HG03432 (cell line): ENCODE data around the gene MEIOSIN.
"Not testable (repeated sequence)": the region's sequence is repeated elsewhere in the genome, so short reads cannot be mapped to it uniquely, and the experiment has no call there.

Experiments used
- ATAC-seq: cut with Tn5 transposase; IDR thresholded peaks from one replicate; pipeline ENCODE4 v1.9.1; 2021; ENCODE audit warnings: mild to moderate bottlenecking, moderate library complexity; ENCODE audit not compliant: unreplicated experiment

The MEIOSIN gene, protein sequence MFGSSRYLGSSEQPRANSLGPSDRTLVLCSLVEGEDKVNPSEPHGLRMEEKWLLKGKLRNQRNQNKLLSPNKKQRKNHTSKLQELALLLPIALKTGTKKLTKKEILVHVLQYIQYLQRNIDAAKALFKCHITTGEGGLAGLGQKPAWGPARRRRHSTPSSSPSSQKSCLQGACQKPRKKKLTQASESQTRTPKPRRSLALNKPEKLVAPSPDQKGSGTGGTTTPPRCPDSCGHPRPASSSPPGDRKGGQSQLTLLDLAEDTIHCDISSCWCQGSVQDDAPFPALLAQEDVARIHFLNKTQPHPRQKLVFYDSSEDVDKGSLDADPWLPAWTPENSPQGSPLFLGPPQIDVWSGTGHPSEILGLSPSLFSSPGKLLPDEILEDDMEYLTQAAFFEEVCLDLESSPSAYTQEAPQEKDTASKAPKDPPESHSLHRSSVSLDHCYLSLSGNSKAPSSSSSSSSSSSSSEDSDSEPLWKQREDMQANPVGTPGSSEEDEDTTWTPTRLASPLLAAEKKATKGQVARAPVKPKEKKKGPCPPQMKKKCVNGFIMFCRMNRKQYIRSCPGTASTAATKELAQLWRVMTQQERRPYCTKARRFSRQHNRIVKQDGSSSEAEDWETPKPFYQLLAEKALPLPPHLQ

DNA sequence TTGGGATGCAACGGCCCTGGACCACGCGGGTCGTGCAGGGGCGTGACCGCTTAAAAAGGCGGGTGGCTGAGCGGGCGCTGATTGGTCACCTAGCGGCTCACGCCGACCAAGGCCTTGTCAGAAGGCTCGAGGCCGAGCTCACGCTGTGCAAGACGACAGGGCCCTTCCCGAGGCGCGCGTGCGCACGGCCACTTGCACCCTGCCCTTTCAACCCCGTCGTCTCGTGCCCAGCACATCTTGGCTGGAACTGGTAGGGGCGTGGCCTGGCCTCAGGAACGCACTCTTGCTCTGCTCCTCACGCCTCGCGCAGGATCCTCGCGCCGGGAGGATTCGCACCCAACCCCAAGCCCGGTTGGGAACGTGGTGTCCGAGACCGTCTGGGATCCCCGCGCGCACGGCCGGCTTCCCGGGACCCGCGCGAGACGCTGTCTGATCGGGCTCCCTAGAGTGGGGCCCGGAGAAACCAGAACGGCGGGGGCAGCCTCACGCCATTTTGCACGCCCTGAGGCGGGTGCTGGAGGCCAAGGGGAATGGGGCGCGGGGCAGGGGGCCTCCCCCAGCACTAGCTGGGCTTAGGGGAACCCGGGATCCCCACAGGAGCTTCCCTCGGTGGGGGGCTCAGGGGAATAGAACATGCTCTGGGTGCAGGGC is at the start of gene MEIOSIN:
TSS of gene MEIOSIN (plus strand) at position 280 of the 651 bp plus-strand sequence. CDS start 1,938 bp downstream, outside the sequence.
- ATAC-seq = no peak

DNA sequence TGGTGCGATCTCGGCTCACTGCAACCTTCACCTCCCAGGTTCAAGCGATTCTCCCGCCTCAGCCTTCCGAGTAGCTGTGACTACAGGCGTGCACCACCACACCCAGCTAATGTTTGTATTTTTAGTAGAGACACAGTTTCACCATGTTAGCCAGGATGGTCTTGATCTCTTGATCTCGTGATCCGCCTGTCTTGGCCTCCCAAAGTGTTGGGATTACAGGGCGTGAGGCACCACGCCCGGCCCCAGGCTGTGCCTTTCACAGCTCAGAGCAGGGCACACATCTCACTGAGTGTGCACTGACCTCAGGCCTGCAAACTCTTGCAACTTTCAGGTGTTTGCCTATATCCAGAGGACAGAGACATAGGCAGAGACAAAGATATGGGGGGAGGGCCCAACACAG is 48.2 kb upstream of the MEIOSIN start:
- ATAC-seq = not testable (repeated sequence)

GRCh38 chr19:45687599-45687998 is 45.6 kb upstream of the MEIOSIN start:
- no peak for ATAC-seq

DNA sequence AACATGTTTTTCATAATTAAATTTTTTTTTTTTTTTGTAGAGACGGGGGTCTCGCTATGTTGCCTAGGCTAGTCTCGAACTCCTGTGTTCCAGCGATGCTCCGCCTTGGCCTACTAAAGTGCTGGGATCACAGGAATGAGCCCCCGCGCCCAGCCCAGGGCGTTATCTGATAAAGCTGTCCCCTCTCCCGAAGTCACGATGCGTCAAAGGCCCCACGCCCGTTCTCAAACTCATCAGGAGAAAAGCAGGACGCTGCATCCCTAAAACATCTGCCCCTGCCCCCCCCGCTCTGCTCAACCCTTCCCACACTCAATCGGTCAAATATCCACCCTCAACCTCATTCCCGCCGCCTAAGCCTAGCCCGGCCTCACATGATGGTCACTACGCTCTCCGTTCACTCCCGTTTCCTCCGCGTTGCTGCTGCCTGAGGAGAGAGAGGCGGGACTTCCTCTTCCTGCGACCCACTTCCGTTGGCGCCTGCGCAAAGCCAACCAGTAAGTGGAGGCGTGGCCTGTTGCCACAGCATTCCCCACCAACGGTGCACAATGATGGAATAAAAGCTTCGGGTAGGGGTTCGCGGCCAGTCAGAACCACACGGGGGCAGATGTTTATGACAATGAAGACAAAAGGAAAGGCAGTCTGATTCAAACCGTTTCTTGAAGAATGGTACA is 41.6 kb upstream of the MEIOSIN start, which contains the start of gene SNRPD2:
TSS of gene SNRPD2 (minus strand) at position 438 of the 671 bp plus-strand sequence. CDS start at position 373, 65 bp downstream.
- ATAC-seq = peak; percentile 48

DNA sequence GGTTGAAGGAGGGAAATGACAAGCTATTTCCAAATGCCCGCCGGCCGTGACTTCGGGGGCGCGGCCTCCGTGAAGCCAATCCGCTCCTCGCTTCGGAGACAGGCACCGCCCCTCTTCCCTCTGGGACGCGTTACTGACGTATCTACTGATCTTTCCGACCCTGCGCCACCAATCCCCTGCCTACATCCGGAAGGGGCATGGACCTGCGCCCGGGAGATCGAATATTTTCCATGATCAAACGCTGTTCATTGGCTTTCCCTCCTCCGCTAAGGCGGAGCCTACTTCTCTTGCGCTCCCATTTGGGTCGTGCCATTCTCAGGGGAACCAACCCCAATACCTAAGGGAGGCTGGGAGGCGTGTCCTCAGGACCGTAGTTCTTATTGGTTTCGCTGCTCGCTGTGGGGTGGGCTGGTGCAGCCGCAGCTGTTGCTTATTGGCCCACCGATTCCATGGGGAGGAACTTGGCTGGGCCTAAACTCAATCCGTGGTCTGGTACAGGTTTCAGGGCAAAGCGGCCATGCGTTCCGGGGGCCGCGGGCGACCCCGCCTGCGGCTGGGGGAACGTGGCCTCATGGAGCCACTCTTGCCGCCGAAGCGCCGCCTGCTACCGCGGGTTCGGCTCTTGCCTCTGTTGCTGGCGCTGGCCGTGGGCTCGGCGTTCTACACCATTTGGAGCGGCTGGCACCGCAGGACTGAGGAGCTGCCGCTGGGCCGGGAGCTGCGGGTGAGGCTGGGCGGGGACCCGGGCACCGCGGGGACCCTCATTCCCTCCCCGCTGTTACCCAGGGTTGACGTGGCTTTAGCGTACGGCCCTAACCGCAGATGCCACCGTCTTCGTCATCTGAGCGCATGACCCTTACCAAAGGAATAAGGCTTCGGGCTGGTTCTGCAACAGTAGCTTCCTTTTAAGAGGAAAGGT is 40.8 kb upstream of the MEIOSIN start, which contains the start of gene QPCTL:
TSS of gene QPCTL (plus strand) at position 480 of the 919 bp plus-strand sequence. CDS start at position 518, 38 bp downstream.
- ATAC-seq = peak; percentile 83

GRCh38 chr19:45693106-45693788 is 40.0 kb upstream of the MEIOSIN start:
- ATAC-seq = no peak

DNA sequence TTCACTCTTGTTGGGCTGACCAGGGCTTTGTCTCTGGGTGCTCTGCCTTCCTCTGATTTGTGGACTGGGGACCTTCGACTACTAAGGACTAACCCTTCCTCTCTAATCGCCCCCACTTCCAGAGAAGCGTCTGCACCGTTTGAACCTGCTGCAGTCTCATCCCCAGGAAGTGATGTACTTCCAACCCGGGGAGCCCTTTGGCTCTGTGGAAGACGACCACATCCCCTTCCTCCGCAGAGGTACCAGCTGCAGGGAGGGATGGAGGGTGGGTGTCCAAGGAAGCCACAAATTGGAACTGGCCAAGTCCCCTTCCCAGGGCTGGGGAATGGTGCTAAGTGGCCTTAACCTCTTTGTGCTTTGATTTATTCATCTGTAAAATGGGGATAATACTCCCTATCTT is 31.6 kb upstream of the MEIOSIN start:
- no peak for ATAC-seq

DNA sequence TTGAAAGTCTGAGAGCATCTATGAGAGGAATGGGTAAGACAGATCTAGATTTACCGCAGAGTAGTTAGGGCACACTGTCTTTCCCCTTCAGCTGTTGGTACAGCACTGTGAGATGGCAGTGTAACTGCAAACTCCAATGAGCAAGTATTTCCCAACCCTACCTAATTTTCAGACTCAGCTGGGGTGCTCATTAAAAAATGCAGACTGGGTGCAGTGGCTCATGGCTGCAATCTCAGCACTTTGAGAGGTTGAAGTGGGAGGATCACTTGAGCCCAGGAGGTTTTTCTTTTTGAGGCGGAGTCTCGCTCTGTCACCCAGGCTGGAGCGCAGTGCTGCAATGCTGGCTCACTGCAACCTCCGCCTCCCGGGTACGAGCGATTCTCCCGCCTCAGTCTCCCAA is 28.1 kb upstream of the MEIOSIN start:
- no peak for ATAC-seq

GRCh38 chr19:45705710-45706415 is 27.4 kb upstream of the MEIOSIN start:
- no peak for ATAC-seq

GRCh38 chr19:45710356-45711130 is 22.7 kb upstream of the MEIOSIN start:
- no peak for ATAC-seq

DNA sequence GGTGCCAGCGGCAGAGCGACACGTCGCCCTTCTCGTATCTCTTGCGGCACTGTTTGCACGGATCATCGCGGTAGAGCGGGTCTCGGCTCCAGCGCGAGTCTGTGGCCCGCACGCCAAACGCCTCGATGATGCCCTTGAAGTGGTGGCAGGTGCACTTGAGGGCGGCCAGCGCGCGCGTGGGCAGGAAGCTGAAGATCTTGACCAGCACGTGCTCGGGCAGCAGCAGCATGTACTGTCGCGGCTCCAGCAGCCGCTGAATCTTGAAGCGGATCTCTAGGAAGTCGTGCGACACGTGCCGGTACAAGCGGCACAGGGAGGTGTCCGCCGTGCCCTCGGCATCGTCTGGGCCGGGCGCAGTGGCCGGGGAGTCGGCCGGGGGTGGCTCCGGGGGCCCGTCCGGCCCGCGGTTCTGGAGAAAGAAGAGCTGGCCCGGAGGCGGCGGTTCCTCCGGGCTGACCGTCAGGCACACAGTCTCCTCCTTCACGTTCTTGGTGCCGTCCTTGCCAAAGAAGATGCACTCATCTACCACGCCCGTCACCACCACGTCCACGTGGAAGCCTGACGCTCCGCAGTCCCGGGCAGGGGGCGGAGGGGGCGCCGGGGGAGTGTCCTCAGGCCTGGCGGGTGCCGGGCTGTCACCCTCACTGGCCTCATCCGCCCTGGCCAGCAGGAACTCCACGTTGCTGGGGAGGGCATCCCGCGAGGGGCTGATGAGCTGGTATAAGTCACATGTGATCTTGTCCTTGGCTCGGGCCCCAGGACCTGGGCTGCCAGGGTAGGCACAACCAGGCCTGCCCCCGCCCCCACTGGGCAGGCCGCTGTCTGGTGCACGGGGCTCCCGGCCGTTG is 21.2 kb upstream of the MEIOSIN start:
- no peak for ATAC-seq

DNA sequence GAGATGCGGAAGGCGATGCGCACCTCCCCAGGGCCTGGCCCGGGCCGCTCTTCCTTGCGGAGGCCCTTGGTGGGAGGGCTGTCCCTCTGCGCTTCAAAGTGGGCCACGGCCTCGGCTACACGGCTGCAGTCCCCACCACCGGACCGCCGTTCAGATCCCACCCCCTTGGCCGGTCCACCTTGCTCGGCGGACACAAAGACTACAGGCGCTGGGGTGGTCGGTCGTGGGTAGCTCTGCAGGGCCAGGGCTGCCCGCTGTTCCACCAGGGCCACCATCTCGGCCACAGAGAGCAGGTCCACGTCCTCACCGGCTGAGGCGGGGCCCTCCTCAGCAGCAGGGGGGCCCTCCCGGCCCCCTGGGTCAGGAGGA is 20.6 kb upstream of the MEIOSIN start:
- no peak for ATAC-seq

- no peak for ATAC-seq
Measured at GRCh38 chr19:45713141-45713540, 20.1 kb upstream of the MEIOSIN start.

GRCh38 chr19:45715139-45715538 is 18.1 kb upstream of the MEIOSIN start:
- ATAC-seq = no peak

GRCh38 chr19:45716359-45717130 is 16.7 kb upstream of the MEIOSIN start:
- ATAC-seq = no peak
